BE2C (cell line): ENCODE measurements around the gene C11orf52.
"Not testable (repeated sequence)": the region's sequence is repeated elsewhere in the genome, so short reads cannot be mapped to it uniquely, and the experiment has no call there.

Experiments
- DNase-seq: peaks from one replicate; pipeline ENCODE4 v3.0.0-alpha.2; 2020
- H3K27me3 ChIP-seq: fragments of 250-450 bp; sonication (Bioruptor Pico); 2 replicates; pipeline ENCODE4 v1.5.1; 2020; ENCODE audit warnings: mild to moderate bottlenecking
- H3K36me3 ChIP-seq: fragments of 250-450 bp; sonication (Bioruptor Pico); 2 replicates; pipeline ENCODE4 v1.5.1; 2020; ENCODE audit warnings: mild to moderate bottlenecking
- H3K4me1 ChIP-seq: fragments of 250-450 bp; sonication (Bioruptor Pico); 2 replicates; pipeline ENCODE4 v1.5.1; 2020
- H3K4me3 ChIP-seq: 2 replicates; pipeline ENCODE4 v1.5.1; 2011; ENCODE audit warnings: low read depth, low read length
- H3K9me3 ChIP-seq: fragments of 250-450 bp; sonication (Bioruptor Pico); 2 replicates; pipeline ENCODE4 v1.5.1; 2020
- CTCF ChIP-seq: IDR thresholded peaks from 2 replicates; pipeline ENCODE4 v1.5.1; 2012; ENCODE audit warnings: mild to moderate bottlenecking, low read depth, low read length

C11orf52 gene

GRCh38 chr11:111923951-111924350, 5.2 kb downstream of the C11orf52 start:
- TF ChIP-seq CTCF: no peak
- Histone ChIP-seq H3K27me3 (no peaks in the 10 kb centered on the region), H3K9me3 (no peaks in the 10 kb centered on the region), H3K4me3 (no peak overlapping the region), H3K36me3 (no peaks in the 10 kb centered on the region), H3K4me1 (peaks cover 6% of the 10 kb centered on the region)
- no peak for DNase-seq

- no peak overlapping the region for H3K4me3 ChIP-seq
- no peak for TF ChIP-seq CTCF
These were observed 7.2 kb downstream of the C11orf52 start for GRCh38 chr11:111925953-111926352.

GRCh38 chr11:111926505-111927391, 8.0 kb downstream of the C11orf52 start:
- no peaks in the 10 kb centered on the region for H3K36me3 ChIP-seq
- peak overlapping the region; percentile 64 for H3K4me3 ChIP-seq
- H3K27me3 ChIP-seq: no peaks in the 10 kb centered on the region
- H3K9me3 ChIP-seq: no peaks in the 10 kb centered on the region
- DNase-seq: peak; percentile 98
- peaks cover 6% of the 10 kb centered on the region for H3K4me1 ChIP-seq
- no peak for TF ChIP-seq CTCF

More at GRCh38 chr11:111925953-111926352, 7.2 kb downstream of the C11orf52 start:
- Histone ChIP-seq H3K27me3 (no peaks in the 10 kb centered on the region), H3K4me1 (peaks cover 6% of the 10 kb centered on the region), H3K9me3 (no peaks in the 10 kb centered on the region), H3K36me3 (no peaks in the 10 kb centered on the region)
- no peak for DNase-seq

- Histone ChIP-seq H3K9me3 (no peaks in the 10 kb centered on the region), H3K27me3 (no peaks in the 10 kb centered on the region), H3K4me3 (no peak overlapping the region), H3K36me3 (no peaks in the 10 kb centered on the region), H3K4me1 (peaks cover 6% of the 10 kb centered on the region)
- TF ChIP-seq CTCF: no peak
- DNase-seq: no peak
These were observed 11.8 kb downstream of the C11orf52 start for GRCh38 chr11:111930472-111930871.

- H3K4me3 ChIP-seq: no peak overlapping the region
- H3K4me1 ChIP-seq: peaks cover 2% of the 10 kb centered on the region
- H3K27me3 ChIP-seq: no peaks in the 10 kb centered on the region
- no peaks in the 10 kb centered on the region for H3K9me3 ChIP-seq
- H3K36me3 ChIP-seq: no peaks in the 10 kb centered on the region
- no peak for TF ChIP-seq CTCF
- DNase-seq: no peak
These were observed 13.9 kb downstream of the C11orf52 start for GRCh38 chr11:111932611-111932950.

GRCh38 chr11:111933176-111933575, 14.5 kb downstream of the C11orf52 start:
- DNase-seq, H3K4me1 ChIP-seq: not testable (repeated sequence)

More at GRCh38 chr11:111933176-111933575, 14.5 kb downstream of the C11orf52 start:
- H3K36me3 ChIP-seq, H3K27me3 ChIP-seq, H3K4me3 ChIP-seq, H3K9me3 ChIP-seq: not testable (repeated sequence)
